Vagina (tissue), 2 donors: Measurements from ENCODE around the gene RAP1A. TPM values are rescaled to one million over a fixed set of nuclear protein-coding genes. Genes with fewer than 3 reads are reported as not detected.

Experiments
- DNase-seq, 2 donors: peaks; one replicate each; pipeline ENCODE4 v3.0.0-alpha.2; 2017; ENCODE audit errors: extremely low spot score in 2 of 2
- H3K27ac ChIP-seq: fragments of 200-600 bp; sonication (generic); one replicate; pipeline ENCODE4 v1.5.1; 2019
- H3K27me3 ChIP-seq: fragments of 200-600 bp; sonication (generic); one replicate; pipeline ENCODE4 v1.5.1; 2019
- H3K36me3 ChIP-seq, 2 donors: fragments of 200-600 bp; sonication (generic); one replicate each; pipeline ENCODE4 v1.5.1; 2017 to 2019
- H3K4me1 ChIP-seq: fragments of 200-600 bp; sonication (generic); one replicate; pipeline ENCODE4 v1.5.1; 2019
- H3K4me3 ChIP-seq, 2 donors: fragments of 200-600 bp; sonication (generic); 1 replicate in 1 of 2; 2 replicates in 1 of 2; pipeline ENCODE4 v1.5.1; 2016 to 2019
- H3K9me3 ChIP-seq: fragments of 200-600 bp; sonication (generic); one replicate; pipeline ENCODE4 v1.5.1; 2019
- POLR2A ChIP-seq, 2 donors: fragments of 450-650 bp; IDR thresholded peaks; one replicate each; pipeline ENCODE4 v1.6.1; 2017; ENCODE audit warnings: antibody characterized with exemption in 2 of 2, mild to moderate bottlenecking in 2 of 2, moderate library complexity in 2 of 2
- POLR2AphosphoS5 ChIP-seq, 2 donors: sonication (generic); formaldehyde crosslinking; IDR thresholded peaks; one replicate each; pipeline ENCODE4 v1.9.0; 2017; ENCODE audit warnings: antibody characterized with exemption in 2 of 2, mild to moderate bottlenecking in 2 of 2, low read depth in 1 of 2; ENCODE audit not compliant: insufficient read depth in 1 of 2
- intact Hi-C: fragments of 100-400 bp; cut with DNase I; formaldehyde crosslinking; loops from one replicate; pipeline ENCODE4 v1.15.1; 2023
- total RNA-seq: library from RNA; depleted of rRNA; stranded (reverse); fragments of >200 nt; gene quantifications from one replicate; pipeline ENCODE4 v1.2.3, GENCODE V29; 2016
- TF ChIP-seq, protein P1 (sequence below), 3 experiments: fragments of 450-650 bp in 2 of 3; fragments of 200-600 bp in 1 of 3; sonication (generic) in 1 of 3; IDR thresholded peaks; one replicate each; pipeline ENCODE4 v1.5.1; 2017 to 2019; ENCODE audit warnings: antibody characterized with exemption in 3 of 3, mild to moderate bottlenecking in 2 of 3, moderate library complexity in 2 of 3

The RAP1A gene
- total RNA-seq, 1 donor from 2014 or later: 52.5 TPM

DNA sequence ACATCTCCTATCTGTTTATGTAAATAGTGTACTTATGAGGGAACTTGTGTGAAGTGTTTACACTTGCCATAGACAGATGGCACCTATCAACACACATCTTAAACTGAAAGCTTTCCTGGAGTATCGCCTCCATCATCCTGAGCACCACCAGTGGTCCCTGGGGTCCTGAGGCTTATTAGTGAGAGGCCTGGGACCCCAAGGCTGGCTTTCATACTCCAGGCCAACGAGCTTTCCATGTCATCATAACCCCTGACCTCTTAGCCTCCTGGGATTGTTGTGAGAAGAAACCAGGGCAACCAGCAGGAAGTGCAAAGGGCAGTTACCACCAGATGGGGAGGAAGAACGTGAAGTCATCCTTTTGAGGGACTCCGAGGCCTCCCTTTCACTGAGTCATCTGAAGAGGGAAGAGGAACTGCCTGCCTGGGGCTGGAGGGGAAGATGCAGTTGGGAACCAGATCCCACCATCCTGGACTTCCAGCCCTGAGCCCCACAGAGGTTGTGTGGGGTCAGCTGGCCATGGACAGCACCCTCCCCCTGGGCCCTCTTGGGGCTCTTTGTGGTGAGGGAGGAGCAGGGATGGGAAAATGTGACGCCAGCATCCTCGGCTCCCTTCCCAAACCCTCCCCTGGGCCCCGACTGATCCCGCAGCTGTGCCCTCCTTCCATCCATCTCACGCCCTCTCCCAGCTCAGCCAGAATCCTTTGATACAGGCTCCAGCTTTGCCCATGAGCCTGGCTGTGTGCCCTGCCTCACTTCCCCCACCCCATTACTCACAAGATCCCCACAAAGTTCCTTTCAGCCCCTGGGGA lies 113.8 kb downstream of the RAP1A start:
- peaks cover 64% of the 10 kb centered on the region for H3K4me1 ChIP-seq
- no peaks in the 10 kb centered on the region for H3K27me3 ChIP-seq
- peak; percentile 82 to 90 for DNase-seq
- no peak overlapping the region for H3K4me3 ChIP-seq
- intact Hi-C loops: loop anchor here (5.0 kb wide), 1 partner anchor 579 kb away; no protein-coding TSS in a partner anchor
- peak in 1 of 2 donors; percentile 67 for TF ChIP-seq POLR2AphosphoS5 (IDR thresholded peaks at IDR 0.05; ENCODE audit: insufficient read depth in 1 of 2, low read depth in 1 of 2)
- TF ChIP-seq, protein P1, sequence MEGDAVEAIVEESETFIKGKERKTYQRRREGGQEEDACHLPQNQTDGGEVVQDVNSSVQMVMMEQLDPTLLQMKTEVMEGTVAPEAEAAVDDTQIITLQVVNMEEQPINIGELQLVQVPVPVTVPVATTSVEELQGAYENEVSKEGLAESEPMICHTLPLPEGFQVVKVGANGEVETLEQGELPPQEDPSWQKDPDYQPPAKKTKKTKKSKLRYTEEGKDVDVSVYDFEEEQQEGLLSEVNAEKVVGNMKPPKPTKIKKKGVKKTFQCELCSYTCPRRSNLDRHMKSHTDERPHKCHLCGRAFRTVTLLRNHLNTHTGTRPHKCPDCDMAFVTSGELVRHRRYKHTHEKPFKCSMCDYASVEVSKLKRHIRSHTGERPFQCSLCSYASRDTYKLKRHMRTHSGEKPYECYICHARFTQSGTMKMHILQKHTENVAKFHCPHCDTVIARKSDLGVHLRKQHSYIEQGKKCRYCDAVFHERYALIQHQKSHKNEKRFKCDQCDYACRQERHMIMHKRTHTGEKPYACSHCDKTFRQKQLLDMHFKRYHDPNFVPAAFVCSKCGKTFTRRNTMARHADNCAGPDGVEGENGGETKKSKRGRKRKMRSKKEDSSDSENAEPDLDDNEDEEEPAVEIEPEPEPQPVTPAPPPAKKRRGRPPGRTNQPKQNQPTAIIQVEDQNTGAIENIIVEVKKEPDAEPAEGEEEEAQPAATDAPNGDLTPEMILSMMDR (IDR thresholded peaks at IDR 0.05): no peak
- no peak for TF ChIP-seq POLR2A (IDR thresholded peaks at IDR 0.05)
- H3K9me3 ChIP-seq: no peaks in the 10 kb centered on the region
- no peaks in the 10 kb centered on the region for H3K36me3 ChIP-seq
- peak overlapping the region; percentile 44 for H3K27ac ChIP-seq

DNA sequence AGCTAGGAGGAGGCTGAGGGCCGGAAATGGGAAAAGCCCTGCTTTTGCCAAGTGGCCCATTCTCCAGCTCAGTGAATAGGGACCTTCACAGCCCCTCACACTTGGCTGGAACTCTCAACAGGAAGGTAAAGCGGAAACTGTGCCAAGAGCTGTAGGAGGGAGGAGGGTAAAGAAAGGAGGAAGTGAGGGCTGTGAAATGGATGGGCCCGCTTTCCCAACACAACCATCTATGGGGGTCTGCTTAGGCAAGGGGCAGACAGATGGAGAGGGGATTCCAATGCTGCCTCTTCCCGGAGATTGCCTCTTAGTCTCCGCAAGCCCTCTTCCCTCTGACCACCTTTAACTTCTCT lies 114.4 kb downstream of the RAP1A start:
- TF ChIP-seq POLR2AphosphoS5 (IDR thresholded peaks at IDR 0.05; ENCODE audit: insufficient read depth in 1 of 2, low read depth in 1 of 2): no peak
- TF ChIP-seq POLR2A (IDR thresholded peaks at IDR 0.05): no peak
- TF ChIP-seq, protein P1 (IDR thresholded peaks at IDR 0.05): no peak
- Histone ChIP-seq H3K9me3 (no peaks in the 10 kb centered on the region), H3K27me3 (no peaks in the 10 kb centered on the region), H3K4me3 (no peak overlapping the region), H3K4me1 (peaks cover 66% of the 10 kb centered on the region), H3K36me3 (no peaks in the 10 kb centered on the region), H3K27ac (peak overlapping the region; percentile 44)
- DNase-seq: no peak
- intact Hi-C loops: loop anchor here (5.0 kb wide), 1 partner anchor 578 kb away; no protein-coding TSS in a partner anchor

GRCh38 chr1:111734426-111734825 lies 114.8 kb downstream of the RAP1A start:
- no peaks in the 10 kb centered on the region for H3K36me3 ChIP-seq
- H3K4me3 ChIP-seq: no peak overlapping the region
- H3K9me3 ChIP-seq: no peaks in the 10 kb centered on the region
- peaks cover 66% of the 10 kb centered on the region for H3K4me1 ChIP-seq
- TF ChIP-seq POLR2AphosphoS5 (IDR thresholded peaks at IDR 0.05; ENCODE audit: insufficient read depth in 1 of 2, low read depth in 1 of 2): no peak
- no peak for TF ChIP-seq POLR2A (IDR thresholded peaks at IDR 0.05)
- TF ChIP-seq, protein P1 (IDR thresholded peaks at IDR 0.05): no peak
- peak; percentile 55 to 70 for DNase-seq
- intact Hi-C loops: loop anchor here (5.0 kb wide), 1 partner anchor 578 kb away; no protein-coding TSS in a partner anchor
- H3K27ac ChIP-seq: peak overlapping the region; percentile 44
- H3K27me3 ChIP-seq: no peaks in the 10 kb centered on the region

GRCh38 chr1:111734856-111735255 lies 115.3 kb downstream of the RAP1A start:
- Histone ChIP-seq H3K36me3 (no peaks in the 10 kb centered on the region), H3K9me3 (no peaks in the 10 kb centered on the region), H3K4me3 (no peak overlapping the region), H3K27ac (peak overlapping the region; percentile 44), H3K4me1 (peaks cover 66% of the 10 kb centered on the region), H3K27me3 (no peaks in the 10 kb centered on the region)
- intact Hi-C loops: loop anchor here (5.0 kb wide), 1 partner anchor 577 kb away; no protein-coding TSS in a partner anchor
- TF ChIP-seq POLR2AphosphoS5 (IDR thresholded peaks at IDR 0.05; ENCODE audit: insufficient read depth in 1 of 2, low read depth in 1 of 2) (no peak), POLR2A (IDR thresholded peaks at IDR 0.05) (no peak)
- TF ChIP-seq, protein P1 (IDR thresholded peaks at IDR 0.05): no peak
- no peak for DNase-seq

DNA sequence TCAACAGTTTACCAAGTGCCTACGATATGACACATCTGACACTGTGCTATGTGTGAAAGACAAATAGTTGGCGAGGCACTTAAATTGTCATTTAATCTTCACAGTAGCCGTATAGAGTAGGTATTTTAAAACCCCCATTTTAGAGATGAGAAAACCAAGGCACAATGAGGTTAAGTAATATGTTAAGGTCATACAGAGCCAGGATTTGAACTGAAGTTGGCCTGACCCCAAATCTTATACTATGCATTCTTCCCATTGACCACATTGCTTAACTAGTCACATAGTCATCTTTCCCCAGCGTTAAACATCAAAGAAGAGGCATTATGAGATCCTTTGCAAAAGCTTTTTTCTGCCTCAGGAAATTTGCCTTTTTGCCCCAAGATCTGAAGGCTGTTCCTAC lies 115.7 kb downstream of the RAP1A start:
- no peak for DNase-seq
- intact Hi-C loops: no loop called here
- H3K4me1 ChIP-seq: peaks cover 66% of the 10 kb centered on the region
- TF ChIP-seq POLR2A (IDR thresholded peaks at IDR 0.05) (no peak), POLR2AphosphoS5 (IDR thresholded peaks at IDR 0.05; ENCODE audit: insufficient read depth in 1 of 2, low read depth in 1 of 2) (no peak)
- TF ChIP-seq, protein P1 (IDR thresholded peaks at IDR 0.05): no peak
- H3K4me3 ChIP-seq: no peak overlapping the region
- H3K36me3 ChIP-seq: no peaks in the 10 kb centered on the region
- no peaks in the 10 kb centered on the region for H3K9me3 ChIP-seq
- H3K27me3 ChIP-seq: no peaks in the 10 kb centered on the region
- H3K27ac ChIP-seq: no peak overlapping the region
